HG02678 (cell line): ENCODE data around the gene FLRT2.

Source experiments
- ATAC-seq: cut with Tn5 transposase; IDR thresholded peaks from one replicate; pipeline ENCODE4 v1.9.1; 2021; ENCODE audit warnings: mild to moderate bottlenecking, moderate library complexity; ENCODE audit not compliant: unreplicated experiment

Gene FLRT2

GRCh38 chr14:85644211-85644610 lies 114.3 kb downstream of the FLRT2 start:
- ATAC-seq: no peak

- no peak for ATAC-seq
These were observed 123.1 kb downstream of the FLRT2 start for GRCh38 chr14:85653029-85653428.

DNA sequence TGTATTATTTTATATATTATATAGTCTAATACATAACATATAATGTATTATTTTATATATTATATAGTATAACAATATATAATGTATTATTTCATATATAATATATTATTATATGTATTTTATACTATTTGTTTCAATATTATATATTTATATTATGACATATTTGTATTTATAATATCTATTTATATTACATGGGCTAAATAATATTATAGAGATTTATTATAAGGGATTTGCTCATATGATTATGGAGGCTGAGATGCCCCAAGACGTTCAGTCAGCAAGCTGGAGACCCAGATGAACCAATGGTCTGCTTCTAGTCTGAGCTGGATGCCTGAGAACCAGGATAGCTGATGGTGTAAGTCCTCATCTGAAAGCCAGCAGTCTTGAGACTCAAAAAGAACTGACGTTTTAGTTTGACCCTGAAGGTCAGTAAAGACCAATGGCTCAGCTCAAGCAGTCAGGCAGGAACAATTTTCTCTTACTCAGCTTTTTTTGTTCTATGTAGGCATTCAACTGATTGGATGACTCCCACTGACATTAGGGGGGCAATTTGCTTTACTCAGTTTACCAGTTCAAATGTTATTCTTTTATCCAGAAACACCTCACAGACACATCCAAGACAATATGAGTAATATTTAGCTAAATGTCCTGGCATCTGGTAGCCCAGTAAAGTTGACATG lies 130.4 kb downstream of the FLRT2 start:
- ATAC-seq: no peak

DNA sequence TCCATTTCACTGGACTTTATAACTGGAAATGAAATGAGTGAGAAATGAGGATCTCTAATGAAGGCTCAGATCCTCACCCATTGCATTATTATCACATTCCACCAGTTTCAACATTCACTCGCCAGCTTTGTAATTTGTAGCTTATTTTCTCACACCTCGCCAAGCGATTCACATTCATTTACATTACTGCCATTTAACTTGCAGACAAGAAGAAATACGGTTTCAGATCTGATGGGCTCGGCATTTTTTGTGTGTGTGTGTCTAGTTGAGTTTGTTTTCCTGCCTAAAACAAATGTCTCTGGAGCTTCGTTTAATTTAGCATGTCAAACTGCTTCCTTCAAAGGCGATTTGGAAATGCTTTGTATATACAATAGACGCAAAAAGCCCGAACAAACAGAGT lies 132.2 kb downstream of the FLRT2 start:
- ATAC-seq: no peak

DNA sequence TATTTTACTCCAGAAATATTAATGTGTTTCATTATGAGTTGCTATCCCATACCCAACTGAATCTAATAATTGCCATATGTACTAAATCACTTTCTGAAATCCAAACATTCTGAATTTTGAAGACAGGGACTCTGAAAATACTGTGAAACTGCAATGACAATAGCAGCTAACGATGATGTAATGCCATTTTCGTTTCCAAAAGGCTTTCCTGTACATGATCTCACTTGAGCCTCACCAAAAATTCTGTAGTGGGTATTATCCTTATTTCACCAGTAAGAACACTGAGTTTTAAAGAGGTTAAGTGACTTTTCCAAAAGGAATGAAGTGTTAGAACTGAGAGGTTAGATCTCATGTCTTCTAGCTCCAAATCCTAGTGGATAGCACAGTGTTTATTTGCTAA lies 133.3 kb downstream of the FLRT2 start:
- ATAC-seq: no peak

DNA sequence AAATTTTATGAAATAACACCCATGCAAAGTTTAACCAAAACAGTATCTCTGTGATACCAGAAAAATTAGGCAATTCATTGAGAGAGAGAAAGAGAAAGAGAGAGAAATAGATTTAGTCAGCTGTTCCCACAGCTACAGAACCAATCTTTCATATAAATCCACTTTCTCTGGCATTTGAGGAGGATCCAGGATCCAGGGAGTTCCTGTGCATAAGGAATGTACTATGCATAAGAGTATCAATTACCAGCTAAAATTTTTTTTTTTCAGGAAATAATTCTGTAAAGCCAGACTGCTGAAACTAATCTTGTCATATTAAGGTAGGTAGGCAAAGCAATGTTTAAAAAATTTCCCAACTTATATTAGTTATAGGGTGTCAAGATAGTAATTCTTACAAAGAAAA lies 133.7 kb downstream of the FLRT2 start:
- no peak for ATAC-seq

- ATAC-seq: no peak
These were observed 146.0 kb downstream of the FLRT2 start for GRCh38 chr14:85675957-85676356.

- ATAC-seq: no peak
These were observed 157.0 kb downstream of the FLRT2 start for GRCh38 chr14:85686908-85687307.

GRCh38 chr14:85687456-85687855 lies 157.5 kb downstream of the FLRT2 start:
- no peak for ATAC-seq

DNA sequence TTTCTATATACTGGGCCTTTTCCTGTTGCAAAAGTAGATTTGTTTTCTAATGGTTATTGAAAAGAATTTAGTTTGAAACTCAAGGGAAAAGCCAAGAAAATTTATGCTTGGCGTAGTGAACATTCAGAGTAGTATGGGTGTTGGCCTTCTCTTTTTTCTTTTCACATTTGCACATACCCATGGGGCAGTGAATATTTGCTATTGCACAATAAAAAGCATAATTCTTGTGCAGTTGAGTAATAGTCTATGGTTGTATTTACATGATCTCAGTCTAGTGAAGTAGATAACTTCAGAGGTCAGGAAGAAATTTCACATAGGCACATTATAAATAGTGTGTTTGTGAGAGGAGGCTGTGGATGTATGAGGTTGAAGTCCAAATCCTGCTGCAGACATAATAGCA lies 158.1 kb downstream of the FLRT2 start:
- ATAC-seq: no peak

- ATAC-seq: no peak
These were observed 165.4 kb downstream of the FLRT2 start for GRCh38 chr14:85695300-85695699.

GRCh38 chr14:85701116-85701515 lies 171.2 kb downstream of the FLRT2 start:
- ATAC-seq: no peak

DNA sequence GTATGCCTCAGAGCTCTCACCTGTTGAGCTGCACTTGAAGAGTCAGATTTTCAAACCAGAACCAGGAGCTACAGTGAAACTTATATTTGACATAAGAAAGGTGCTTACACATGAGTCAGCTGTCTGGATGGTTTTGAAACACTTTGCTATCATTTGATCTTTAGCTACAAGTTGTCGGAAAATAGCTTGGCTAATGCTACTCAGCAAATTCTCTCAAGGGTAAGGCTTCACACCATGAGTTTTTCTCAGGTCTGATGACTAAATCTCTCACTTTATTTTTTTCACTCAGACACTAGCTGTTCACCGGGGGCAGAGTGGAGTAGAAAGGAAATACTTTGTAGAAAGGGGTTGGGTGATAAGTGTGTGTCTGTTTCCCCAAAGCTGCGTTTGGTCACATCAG lies 171.8 kb downstream of the FLRT2 start:
- ATAC-seq: no peak

GRCh38 chr14:85702191-85702590 lies 172.2 kb downstream of the FLRT2 start:
- ATAC-seq: no peak

- no peak for ATAC-seq
These were observed 173.1 kb downstream of the FLRT2 start for GRCh38 chr14:85702997-85703396.
